GM12872 (cell line): ENCODE measurements around the gene ATP5F1E.

Source experiments
- CTCF ChIP-seq: IDR thresholded peaks from 3 replicates; pipeline ENCODE4 v1.5.1; 2011; ENCODE audit warnings: low read depth, mild to moderate bottlenecking, low read length, moderate library complexity; ENCODE audit not compliant: insufficient read depth

Gene ATP5F1E

GRCh38 chr20:59032023-59032712 lies at the start of gene ATP5F1E:
TSS of gene ATP5F1E (minus strand) at chr20:59032335. CDS start at chr20:59032251, 84 bp downstream.
- TF ChIP-seq CTCF: no peak

GRCh38 chr20:59081036-59081435 lies 48.9 kb upstream of the ATP5F1E start:
- no peak for TF ChIP-seq CTCF

GRCh38 chr20:59078231-59078630 lies 46.1 kb upstream of the ATP5F1E start:
- no peak for TF ChIP-seq CTCF

- TF ChIP-seq CTCF: no peak
Observed at GRCh38 chr20:59077705-59078104, 45.6 kb upstream of the ATP5F1E start.

GRCh38 chr20:59075934-59076508 lies 43.9 kb upstream of the ATP5F1E start:
- TF ChIP-seq CTCF: no peak

GRCh38 chr20:59074456-59074855 lies 42.3 kb upstream of the ATP5F1E start:
- no peak for TF ChIP-seq CTCF

GRCh38 chr20:59073582-59073981 lies 41.4 kb upstream of the ATP5F1E start:
- no peak for TF ChIP-seq CTCF
